HG02981 (cell line): ENCODE measurements around the gene FRG2C.
"Not testable (repeated sequence)": the region's sequence is repeated elsewhere in the genome, so short reads cannot be mapped to it uniquely, and the experiment has no call there.

Source experiments
- ATAC-seq: cut with Tn5 transposase; IDR thresholded peaks from one replicate; pipeline ENCODE4 v1.9.1; 2021; ENCODE audit warnings: mild to moderate bottlenecking, moderate library complexity; ENCODE audit not compliant: unreplicated experiment

Gene FRG2C

DNA sequence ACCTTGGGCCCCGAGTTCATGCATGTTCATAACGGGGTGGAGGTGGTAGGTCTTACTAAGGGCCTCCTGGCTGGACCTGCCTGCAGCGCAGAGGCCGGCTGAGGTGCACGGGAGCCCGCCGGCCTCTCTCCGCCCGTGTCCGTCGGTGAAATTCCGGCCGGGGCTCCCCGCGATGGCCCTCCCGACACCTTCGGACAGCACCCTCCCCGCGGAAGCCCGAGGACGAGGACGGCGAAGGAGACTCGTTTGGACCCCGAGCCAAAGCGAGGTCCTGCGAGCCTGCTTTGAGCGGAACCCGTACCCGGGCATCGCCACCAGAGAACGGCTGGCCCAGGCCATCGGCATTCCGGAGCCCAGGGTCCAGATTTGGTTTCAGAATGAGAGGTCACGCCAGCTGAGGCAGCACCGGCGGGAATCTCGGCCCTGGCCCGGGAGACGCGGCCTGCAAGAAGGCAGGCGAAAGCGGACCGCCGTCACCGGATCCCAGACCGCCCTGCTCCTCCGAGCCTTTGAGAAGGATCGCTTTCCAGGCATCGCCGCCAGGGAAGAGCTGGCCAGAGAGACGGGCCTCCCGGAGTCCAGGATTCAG, 4.7 kb downstream of the FRG2C start:
- ATAC-seq = not testable (repeated sequence)

DNA sequence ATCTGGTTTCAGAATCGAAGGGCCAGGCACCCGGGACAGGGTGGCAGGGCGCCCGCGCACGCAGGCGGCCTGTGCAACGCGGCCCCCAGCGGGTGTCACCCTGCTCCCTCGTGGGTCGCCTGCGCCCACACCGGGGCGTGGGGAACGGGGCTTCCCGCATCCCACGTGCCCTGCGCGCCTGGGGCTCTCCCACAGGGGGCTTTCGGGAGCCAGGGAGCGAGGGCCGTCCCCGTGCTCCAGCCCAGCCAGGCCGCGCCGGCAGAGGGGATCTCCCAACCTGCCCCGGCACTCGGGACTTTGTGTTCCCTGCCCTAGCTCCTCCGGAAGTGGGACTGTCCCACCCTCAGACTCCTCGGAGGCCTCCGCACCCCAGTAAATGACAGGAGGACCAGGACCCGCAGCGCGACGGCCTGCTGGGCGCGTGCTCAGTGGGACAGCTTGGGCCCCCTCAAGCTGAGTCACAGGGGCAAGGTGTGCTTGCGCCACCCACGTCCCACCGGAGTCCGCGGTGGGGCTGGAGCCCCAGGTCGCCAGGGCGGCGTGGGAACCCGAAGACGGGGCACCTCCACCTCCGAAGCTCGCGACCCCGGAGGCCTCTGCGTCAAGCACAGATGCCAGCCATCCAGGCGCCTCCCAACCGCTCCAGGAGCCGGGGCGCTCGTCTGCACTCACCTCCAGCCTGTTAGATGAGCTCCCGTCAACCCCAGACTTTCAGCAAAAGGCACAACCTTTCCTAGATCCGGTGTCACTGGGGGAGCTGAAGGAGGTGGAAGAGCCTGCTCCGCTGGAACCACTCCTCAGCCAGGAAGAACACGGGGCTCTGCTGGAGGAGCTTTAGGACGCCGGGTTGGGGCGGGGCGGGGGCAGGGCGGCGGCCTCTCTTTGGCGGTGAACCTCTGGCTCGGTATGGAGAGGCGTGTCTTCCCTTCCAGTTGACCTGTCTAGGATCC, 5.5 kb downstream of the FRG2C start:
- ATAC-seq = not testable (repeated sequence)

DNA sequence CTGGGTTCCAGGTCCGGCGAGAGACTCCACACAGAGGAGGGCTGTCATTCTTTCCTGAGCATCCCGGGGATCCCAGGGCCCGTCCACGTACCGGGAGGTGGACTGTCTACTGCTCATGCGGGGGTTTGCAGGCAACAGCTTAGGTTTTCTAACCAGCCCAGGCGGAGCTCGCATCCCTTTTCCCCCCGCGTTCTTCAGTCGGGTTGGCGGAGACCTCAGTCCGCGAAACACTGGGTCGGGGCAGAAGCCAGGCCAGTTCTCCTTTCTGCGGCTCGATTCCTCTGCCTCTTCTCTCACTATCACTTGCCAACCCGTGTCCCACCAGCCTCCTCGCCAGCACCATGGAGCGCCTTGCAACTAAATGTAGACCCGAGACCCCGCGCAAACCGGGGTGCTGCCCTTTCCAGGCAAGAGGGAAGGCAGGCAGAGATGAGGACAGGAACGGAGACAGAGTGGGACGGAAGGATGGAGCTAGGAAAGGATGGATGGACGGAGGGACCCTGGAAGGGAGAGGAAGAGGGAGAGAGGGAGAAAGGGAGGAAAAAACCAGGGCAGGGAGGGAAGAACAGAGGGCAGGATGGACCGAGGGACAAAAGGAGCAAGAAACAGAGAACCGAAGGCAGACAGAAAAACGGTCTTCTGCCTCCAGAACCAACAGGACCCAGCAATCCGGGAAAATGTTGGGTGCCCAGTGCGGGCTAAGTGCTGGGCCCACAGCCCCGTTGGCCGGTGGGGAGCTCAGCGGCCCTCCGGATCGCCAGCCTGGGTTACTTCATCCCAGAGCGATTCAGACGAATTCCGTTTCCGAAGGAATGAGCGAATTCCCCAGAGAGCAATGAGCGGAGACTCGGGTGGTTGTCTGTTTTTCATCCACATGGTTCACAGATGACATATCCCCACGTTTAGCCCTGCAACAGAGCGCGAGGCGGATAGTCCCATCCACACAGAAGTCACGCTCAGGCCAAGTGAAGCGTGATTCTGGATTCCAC, 6.5 kb downstream of the FRG2C start:
- ATAC-seq = not testable (repeated sequence)

DNA sequence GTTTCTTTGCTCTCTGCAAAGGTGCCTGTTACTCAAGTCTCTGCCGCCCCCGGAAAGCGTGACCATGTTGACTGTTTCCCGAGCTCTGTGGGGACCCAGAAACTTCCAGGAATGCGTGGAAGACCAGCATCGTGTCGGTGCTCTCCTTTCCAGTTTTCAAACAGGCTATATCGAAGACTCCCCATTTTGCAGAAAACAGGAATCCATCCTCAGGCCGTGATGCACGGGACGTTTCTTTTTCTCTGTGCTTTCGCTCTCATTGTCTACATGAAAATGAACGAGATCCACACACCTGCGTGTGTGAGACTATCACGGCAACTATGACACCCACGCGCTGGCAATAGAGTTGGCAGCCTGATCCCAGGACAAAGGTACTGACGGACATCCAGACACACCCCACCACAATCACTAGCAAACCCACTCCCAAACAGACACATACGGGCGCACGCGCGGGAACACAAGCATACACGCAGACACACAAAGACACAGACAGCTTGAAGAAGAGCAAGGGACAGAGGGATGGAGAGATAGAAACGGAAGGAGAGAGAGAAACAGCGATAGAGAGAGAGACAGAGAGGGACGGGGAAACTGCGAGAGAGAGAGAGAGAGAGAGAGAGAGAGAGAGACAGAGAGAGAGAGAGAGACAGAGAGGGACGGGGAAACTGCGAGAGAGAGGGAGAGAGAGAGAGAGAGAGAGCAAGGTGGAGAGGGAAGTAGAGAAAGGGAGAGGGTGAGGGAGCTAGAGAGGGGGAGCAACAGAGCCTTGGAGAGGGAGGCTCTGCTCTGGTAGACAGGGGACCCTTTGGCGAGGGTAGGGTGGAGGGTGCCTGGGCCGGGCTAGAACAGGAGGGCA, 7.4 kb downstream of the FRG2C start:
- ATAC-seq = not testable (repeated sequence)

DNA sequence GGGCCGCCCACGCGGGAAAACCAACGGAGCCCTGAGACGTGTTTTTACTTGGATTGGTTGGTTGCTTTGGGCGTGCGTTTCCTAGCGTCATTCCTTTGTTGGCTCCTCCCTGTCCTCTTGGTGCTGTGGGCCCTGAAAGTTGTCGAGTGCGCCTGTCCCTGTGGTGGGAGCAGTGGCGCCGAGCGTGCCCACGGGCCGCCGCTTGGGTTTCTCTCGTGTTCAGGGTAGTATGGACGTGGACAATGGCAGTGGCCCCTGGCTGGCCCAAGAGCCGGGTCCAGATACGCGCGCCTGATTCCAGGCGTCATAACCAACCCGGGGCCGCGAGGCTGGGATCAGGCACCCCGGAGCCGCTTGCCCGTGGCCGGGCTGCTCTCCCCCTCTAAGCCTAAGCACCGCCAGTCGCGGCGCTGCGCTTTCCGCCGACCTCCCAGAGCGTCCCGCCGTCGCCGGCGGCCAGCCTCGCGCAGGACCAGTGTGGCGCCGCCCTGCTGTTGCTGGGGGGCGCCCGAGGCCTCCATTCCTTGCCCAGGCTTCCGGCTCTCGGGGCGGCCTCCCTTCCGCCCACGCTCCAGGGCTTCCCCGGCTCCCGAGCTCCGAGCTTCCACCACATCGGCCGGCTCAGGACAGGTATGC, 8.1 kb downstream of the FRG2C start:
- ATAC-seq = not testable (repeated sequence)

DNA sequence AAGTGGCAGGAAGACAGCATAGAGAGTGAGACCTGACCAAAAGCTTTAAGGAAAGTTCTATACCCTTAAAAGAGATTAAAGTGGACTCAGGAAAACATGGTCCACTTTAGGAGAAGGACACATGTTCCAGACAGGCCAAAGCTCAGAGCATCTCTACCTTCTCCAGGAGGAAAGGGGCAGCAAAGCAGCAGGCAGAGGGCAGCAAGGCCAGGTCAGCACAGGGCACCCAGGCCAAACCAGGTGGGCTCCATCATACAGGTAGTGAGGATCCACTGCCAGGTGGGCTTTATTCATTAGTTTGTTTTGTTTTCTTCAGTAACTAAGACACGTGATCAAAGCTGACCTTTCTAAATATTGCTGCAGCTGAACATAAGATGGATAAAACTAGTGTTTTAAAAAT, 19.8 kb downstream of the FRG2C start:
- not testable (repeated sequence) for ATAC-seq

DNA sequence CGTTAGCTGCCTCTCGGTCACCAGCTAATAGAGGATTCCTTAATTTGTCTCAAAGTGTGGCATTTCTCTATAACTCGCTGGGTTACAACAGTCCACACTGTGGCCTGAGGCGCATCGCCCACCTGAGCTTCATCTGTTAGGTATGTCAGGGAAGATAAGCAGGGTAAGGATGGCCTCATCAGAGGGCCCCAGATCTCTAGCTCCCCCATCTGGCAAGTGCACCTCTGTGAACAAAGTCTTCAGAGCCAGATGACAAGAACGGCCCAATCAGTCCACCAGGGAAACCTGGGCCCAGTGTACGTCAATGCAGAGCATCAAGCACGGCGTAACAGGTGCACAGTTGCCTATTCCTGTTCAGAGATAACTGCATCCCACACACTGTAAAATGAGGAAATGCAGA, 23.2 kb downstream of the FRG2C start:
- no peak for ATAC-seq

DNA sequence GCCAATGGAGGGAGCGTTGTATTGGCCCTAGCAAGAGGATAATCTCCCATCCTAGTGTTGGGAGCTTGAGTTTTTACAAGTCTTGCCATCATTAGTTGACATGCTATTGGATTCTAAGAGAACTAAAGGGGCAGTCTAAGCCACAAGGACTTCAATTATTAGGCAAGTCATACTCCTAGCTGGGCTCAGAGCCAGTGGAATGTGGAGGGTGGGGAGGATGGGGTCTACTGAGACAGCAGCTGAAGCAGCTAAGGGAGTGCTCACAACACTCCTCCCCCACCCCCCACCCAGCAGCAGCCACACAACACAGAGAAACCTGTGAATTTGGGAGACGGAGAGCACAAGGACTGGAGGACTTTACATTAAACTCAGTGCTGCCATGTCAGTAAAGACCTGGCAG, 27.9 kb downstream of the FRG2C start:
- ATAC-seq = no peak
